GM18909 (cell line): ENCODE measurements around the gene SLC25A45.
"Not testable (repeated sequence)": the region's sequence is repeated elsewhere in the genome, so short reads cannot be mapped to it uniquely, and the experiment has no call there.

Experiments
- ATAC-seq: cut with Tn5 transposase; IDR thresholded peaks from one replicate; pipeline ENCODE4 v1.9.1; 2021; ENCODE audit warnings: mild to moderate bottlenecking; ENCODE audit not compliant: unreplicated experiment, poor library complexity

SLC25A45 gene

GRCh38 chr11:65370659-65371049 is 11.8 kb downstream of the SLC25A45 start:
- no peak for ATAC-seq

GRCh38 chr11:65366340-65366773 is 16.1 kb downstream of the SLC25A45 start:
- ATAC-seq, result no peak

- no peak for ATAC-seq
Observed at GRCh38 chr11:65363770-65364169, 18.7 kb downstream of the SLC25A45 start.

- no peak for ATAC-seq
Observed at GRCh38 chr11:65362966-65363365, 19.5 kb downstream of the SLC25A45 start.

GRCh38 chr11:65362320-65362931 is 20.0 kb downstream of the SLC25A45 start:
- no peak for ATAC-seq

GRCh38 chr11:65357856-65358356 is 24.5 kb downstream of the SLC25A45 start:
- no peak for ATAC-seq

GRCh38 chr11:65356394-65356972 is 26.0 kb downstream of the SLC25A45 start:
- ATAC-seq, result no peak

GRCh38 chr11:65355776-65356393 is 26.6 kb downstream of the SLC25A45 start:
- no peak for ATAC-seq

GRCh38 chr11:65355013-65355775 is 27.3 kb downstream of the SLC25A45 start:
- ATAC-seq, result peak; percentile 40

GRCh38 chr11:65354265-65355012 is 28.0 kb downstream of the SLC25A45 start, which contains the start of gene TIGD3:
Gene TIGD3 (plus strand): TSS chr11:65354751. CDS start chr11:65355809, 1,058 bp downstream.
- peak; percentile 80 for ATAC-seq

- no peak for ATAC-seq
Observed at GRCh38 chr11:65353900-65354264, 28.6 kb downstream of the SLC25A45 start.

GRCh38 chr11:65353376-65353775 is 29.1 kb downstream of the SLC25A45 start:
- ATAC-seq, result no peak

GRCh38 chr11:65352783-65353182 is 29.7 kb downstream of the SLC25A45 start:
- ATAC-seq, result no peak

- ATAC-seq, result no peak
Observed at GRCh38 chr11:65351511-65351910, 30.9 kb downstream of the SLC25A45 start.

- no peak for ATAC-seq
Observed at GRCh38 chr11:65341856-65342255, 40.6 kb downstream of the SLC25A45 start.

GRCh38 chr11:65340226-65340625 is 42.2 kb downstream of the SLC25A45 start:
- no peak for ATAC-seq

GRCh38 chr11:65338676-65339075 is 43.8 kb downstream of the SLC25A45 start:
- ATAC-seq, result no peak

GRCh38 chr11:65334696-65335295 is 47.6 kb downstream of the SLC25A45 start:
- no peak for ATAC-seq

- not testable (repeated sequence) for ATAC-seq
Observed at GRCh38 chr11:65332591-65332990, 49.9 kb downstream of the SLC25A45 start.

- ATAC-seq, result no peak
Observed at GRCh38 chr11:65330544-65330943, 51.9 kb downstream of the SLC25A45 start.
